ENCODE results near the gene B3GNT3. TPM values are rescaled to one million over a fixed set of nuclear protein-coding genes. Genes with fewer than 3 reads are reported as not detected.

B3GNT3 gene
- total RNA-seq, 4 donors from 2014 or later = 0.20 to 2.4 (median 0.44) TPM; not detected in 1

DNA sequence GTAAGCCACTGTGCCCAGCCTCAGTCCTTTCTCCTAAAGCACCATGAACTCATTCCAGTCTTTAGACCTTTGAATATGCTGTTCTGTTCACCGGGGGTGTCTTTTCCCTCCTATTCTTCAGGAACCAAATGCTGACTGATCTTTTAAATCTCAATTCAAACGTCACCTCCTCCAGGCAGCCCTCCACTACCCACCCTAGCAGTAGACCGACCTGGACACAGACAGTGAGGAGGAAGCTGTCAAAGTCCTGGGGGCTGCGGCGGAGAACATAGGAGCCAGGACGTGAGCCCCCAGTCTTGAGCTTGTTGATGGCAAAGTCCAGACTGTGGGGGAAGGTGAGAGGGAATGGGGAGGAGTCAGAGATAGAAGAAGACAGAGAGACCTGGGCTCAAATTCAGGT lies 45.1 kb downstream of the B3GNT3 start:
- 85% methylated on average over 6 of the region's 6 CpGs for WGBS, 2 donors
- no peak for TF ChIP-seq EP300 (IDR thresholded peaks at IDR 0.05)
- TF ChIP-seq POLR2A (IDR thresholded peaks at IDR 0.05) = no peak
- DNase-seq (ENCODE audit: low spot score in 2 of 2) = no peak
- peaks cover 0 to 42% of the 10 kb centered on the region in 2 donors for H3K27me3 ChIP-seq
- no peak overlapping the region for H3K4me3 ChIP-seq
- H3K27ac ChIP-seq = no peak overlapping the region
- H3K36me3 ChIP-seq = peaks cover 0 to 6% (median 0%) of the 10 kb centered on the region in 3 donors
- peaks cover 0 to 17% (median 4%) of the 10 kb centered on the region in 4 donors for H3K4me1 ChIP-seq
- H3K9me3 ChIP-seq = no peaks in the 10 kb centered on the region

- Histone ChIP-seq H3K27ac (peak overlapping the region in 1 of 4 donors; percentile 33), H3K4me3 (peak overlapping the region in 2 of 4 donors; percentile 23 to 40)
- no peak for DNase-seq (ENCODE audit: low spot score in 2 of 2)
Observed at GRCh38 chr19:17841371-17841809, 46.5 kb downstream of the B3GNT3 start.

GRCh38 chr19:17841810-17842662 lies 47.1 kb downstream of the B3GNT3 start:
- H3K4me1 ChIP-seq = peaks cover 0 to 19% (median 5%) of the 10 kb centered on the region in 4 donors
- peak; percentile 65 to 80 for DNase-seq (ENCODE audit: low spot score in 2 of 2)
- no peaks in the 10 kb centered on the region for H3K9me3 ChIP-seq
- peaks cover 0 to 44% of the 10 kb centered on the region in 2 donors for H3K27me3 ChIP-seq
- peak overlapping the region in 2 of 4 donors; percentile 3 to 33 for H3K27ac ChIP-seq
- 17 to 19% methylated on average over 49 to 50 of the region's 56 CpGs for WGBS, 2 donors
- TF ChIP-seq POLR2A (IDR thresholded peaks at IDR 0.05) (no peak), EP300 (IDR thresholded peaks at IDR 0.05) (peak in 1 of 2 donors; percentile 25)
- TF ChIP-seq, protein P1, sequence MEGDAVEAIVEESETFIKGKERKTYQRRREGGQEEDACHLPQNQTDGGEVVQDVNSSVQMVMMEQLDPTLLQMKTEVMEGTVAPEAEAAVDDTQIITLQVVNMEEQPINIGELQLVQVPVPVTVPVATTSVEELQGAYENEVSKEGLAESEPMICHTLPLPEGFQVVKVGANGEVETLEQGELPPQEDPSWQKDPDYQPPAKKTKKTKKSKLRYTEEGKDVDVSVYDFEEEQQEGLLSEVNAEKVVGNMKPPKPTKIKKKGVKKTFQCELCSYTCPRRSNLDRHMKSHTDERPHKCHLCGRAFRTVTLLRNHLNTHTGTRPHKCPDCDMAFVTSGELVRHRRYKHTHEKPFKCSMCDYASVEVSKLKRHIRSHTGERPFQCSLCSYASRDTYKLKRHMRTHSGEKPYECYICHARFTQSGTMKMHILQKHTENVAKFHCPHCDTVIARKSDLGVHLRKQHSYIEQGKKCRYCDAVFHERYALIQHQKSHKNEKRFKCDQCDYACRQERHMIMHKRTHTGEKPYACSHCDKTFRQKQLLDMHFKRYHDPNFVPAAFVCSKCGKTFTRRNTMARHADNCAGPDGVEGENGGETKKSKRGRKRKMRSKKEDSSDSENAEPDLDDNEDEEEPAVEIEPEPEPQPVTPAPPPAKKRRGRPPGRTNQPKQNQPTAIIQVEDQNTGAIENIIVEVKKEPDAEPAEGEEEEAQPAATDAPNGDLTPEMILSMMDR (IDR thresholded peaks at IDR 0.05) = no peak
- H3K36me3 ChIP-seq = peaks cover 0 to 6% (median 0%) of the 10 kb centered on the region in 3 donors
- H3K4me3 ChIP-seq = peak overlapping the region in 3 of 4 donors; percentile 23 to 40 (median 34)

More at GRCh38 chr19:17841371-17841809, 46.5 kb downstream of the B3GNT3 start:
- peaks cover 0 to 6% (median 0%) of the 10 kb centered on the region in 3 donors for H3K36me3 ChIP-seq
- 11 to 16% methylated on average over 15 to 24 of the region's 30 CpGs for WGBS, 2 donors
- TF ChIP-seq, protein P1 (IDR thresholded peaks at IDR 0.05) = no peak
- TF ChIP-seq EP300 (IDR thresholded peaks at IDR 0.05) = no peak
- TF ChIP-seq POLR2A (IDR thresholded peaks at IDR 0.05) = no peak
- H3K4me1 ChIP-seq = peaks cover 0 to 17% (median 4%) of the 10 kb centered on the region in 4 donors
- H3K9me3 ChIP-seq = no peaks in the 10 kb centered on the region
- peaks cover 0 to 42% of the 10 kb centered on the region in 2 donors for H3K27me3 ChIP-seq

DNA sequence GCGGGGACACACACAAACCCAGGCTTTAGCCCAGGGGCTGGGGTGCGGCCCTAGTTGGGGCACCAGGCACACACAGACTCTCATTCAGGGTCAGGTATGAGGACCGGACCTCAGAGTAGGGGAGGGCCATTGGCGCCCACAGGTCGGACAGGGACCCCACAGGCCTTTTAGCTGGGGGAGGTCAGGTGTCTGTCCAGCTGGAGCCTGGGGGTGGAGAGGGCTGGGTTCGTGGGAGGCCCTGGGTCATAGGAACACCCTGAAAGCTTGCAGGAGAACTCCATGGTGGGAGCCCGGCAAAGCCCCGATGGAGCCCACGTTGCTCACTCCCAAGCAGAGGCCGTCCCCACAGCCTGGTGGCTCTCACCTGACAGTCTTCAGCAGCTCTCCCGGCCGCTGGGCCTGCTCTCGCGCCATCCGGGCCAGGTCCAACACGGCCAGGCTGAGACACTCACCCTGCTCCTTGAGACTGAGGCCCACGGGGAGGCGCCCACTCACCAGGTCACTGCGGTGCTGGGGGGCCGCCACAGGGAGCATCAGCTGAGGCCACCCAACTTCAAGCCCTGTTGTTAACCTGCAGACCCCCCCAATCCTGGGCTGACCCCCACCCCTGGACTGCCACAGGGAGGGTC lies 47.8 kb downstream of the B3GNT3 start:
- DNase-seq (ENCODE audit: low spot score in 2 of 2) = no peak
- H3K27ac ChIP-seq = peak overlapping the region in 1 of 4 donors; percentile 3
- TF ChIP-seq EP300 (IDR thresholded peaks at IDR 0.05) (no peak), POLR2A (IDR thresholded peaks at IDR 0.05) (no peak)
- TF ChIP-seq, protein P1 (IDR thresholded peaks at IDR 0.05) = no peak
- 68 to 74% methylated on average over 4 to 9 of the region's 20 CpGs for WGBS, 2 donors
- no peaks in the 10 kb centered on the region for H3K9me3 ChIP-seq
- H3K4me1 ChIP-seq = peaks cover 0 to 26% (median 7%) of the 10 kb centered on the region in 4 donors
- peaks cover 0 to 52% of the 10 kb centered on the region in 2 donors for H3K27me3 ChIP-seq
- H3K36me3 ChIP-seq = peaks cover 0 to 6% (median 0%) of the 10 kb centered on the region in 3 donors
- H3K4me3 ChIP-seq = peak overlapping the region in 3 of 4 donors; percentile 23 to 40 (median 34)

- H3K4me1 ChIP-seq = peaks cover 0 to 31% (median 10%) of the 10 kb centered on the region in 4 donors
- peaks cover 0 to under 1% (median 0%) of the 10 kb centered on the region in 3 donors for H3K36me3 ChIP-seq
- no peak overlapping the region for H3K4me3 ChIP-seq
- H3K27ac ChIP-seq = no peak overlapping the region
- WGBS, 2 donors = 90 to 92% methylated on average over 9 of the region's 9 CpGs
- H3K27me3 ChIP-seq = peaks cover 0 to 55% of the 10 kb centered on the region in 2 donors
- no peaks in the 10 kb centered on the region for H3K9me3 ChIP-seq
- no peak for DNase-seq (ENCODE audit: low spot score in 2 of 2)
- TF ChIP-seq POLR2A (IDR thresholded peaks at IDR 0.05) (no peak), EP300 (IDR thresholded peaks at IDR 0.05) (no peak)
- TF ChIP-seq, protein P1 (IDR thresholded peaks at IDR 0.05) = no peak
Observed at GRCh38 chr19:17843292-17843827, 48.4 kb downstream of the B3GNT3 start.
